H1 (cell line): ENCODE measurements around the gene RAB21. TPM values are rescaled to one million over a fixed set of nuclear protein-coding genes. Genes with fewer than 3 reads are reported as not detected.

Experiments
- CHD7 ChIP-seq: fragments of 300-600 bp; sonication (generic); IDR thresholded peaks from 2 replicates; pipeline ENCODE4 v1.7.1; 2012; ENCODE audit warnings: low read length, moderate library complexity, mild to moderate bottlenecking, inconsistent platforms; ENCODE audit not compliant: insufficient replicate concordance
- CREB1 ChIP-seq: IDR thresholded peaks from 2 replicates; pipeline ENCODE4 v1.6.1; 2012; ENCODE audit warnings: inconsistent platforms
- CTBP2 ChIP-seq: IDR thresholded peaks from 2 replicates; pipeline ENCODE4 v1.7.0; 2011; ENCODE audit warnings: borderline replicate concordance, mild to moderate bottlenecking, moderate library complexity, mixed read lengths, low read length; ENCODE audit not compliant: insufficient read depth, insufficient read length
- HDAC6 ChIP-seq: IDR thresholded peaks from one replicate; pipeline ENCODE4 v1.7.1; 2012; ENCODE audit warnings: low read depth, mild to moderate bottlenecking, inconsistent platforms, low read length, moderate library complexity
- JUND ChIP-seq: IDR thresholded peaks from 2 replicates; pipeline ENCODE4 v1.6.1; 2011; ENCODE audit warnings: mild to moderate bottlenecking, improper control_type of control experiment, low read length
- MAFK ChIP-seq: IDR thresholded peaks from 2 replicates; pipeline ENCODE4 v1.6.1; 2012; ENCODE audit warnings: low read depth, mild to moderate bottlenecking, improper control_type of control experiment, low read length
- SAP30 ChIP-seq: fragments of 300-600 bp; sonication (generic); IDR thresholded peaks from 2 replicates; pipeline ENCODE4 v1.7.1; 2012; ENCODE audit warnings: low read length, moderate library complexity, mild to moderate bottlenecking, inconsistent platforms; ENCODE audit not compliant: insufficient read depth, insufficient replicate concordance
- TBP ChIP-seq: IDR thresholded peaks from 2 replicates; pipeline ENCODE4 v1.6.1; 2011; ENCODE audit warnings: low read depth, low read length, improper control_type of control experiment
- polyA plus RNA-seq, 7 experiments: library from polyadenylated mRNA; depleted of rRNA in 3 of 7; stranded (reverse) in 5 of 7; unstranded in 2 of 7; fragments of >200 nt in 5 of 7; fragments of 200-250 nt in 2 of 7; gene quantifications; 1 replicate in 5 of 7; 2 replicates in 1 of 7; 4 replicates in 1 of 7; pipeline versions ENCODE4 v1.2.1 to v1.2.3, GENCODE V29; 2011 to 2013; ENCODE audit warnings: missing spikeins in 2 of 7, mixed read lengths in 2 of 7
- total RNA-seq: library from RNA; stranded (reverse); fragmentation: NEBNext Ultra II Directional; extraction: Animal tissue kit (Norgen Biotek cat#: 25700); gene quantifications from 2 replicates; pipeline ENCODE4 v1.2.1, GENCODE V29; 2021

RAB21 gene
- total and polyA plus RNA-seq, 2 of the 8 experiments (the other 6 are each of a cell fraction or from before 2014, with no cell fraction given): 1.2 to 47.2 TPM

- TF ChIP-seq TBP (no peak), HDAC6 (no peak), CHD7 (no peak), MAFK (no peak), CREB1 (no peak), JUND (no peak), CTBP2 (no peak), SAP30 (no peak)
Measured at GRCh38 chr12:71790331-71790730, 35.7 kb downstream of the RAB21 start (continued).
